ENCODE measurements around the gene PI16.
A peak's percentile ranks its signal among the peaks of the same experiment; 100 is the strongest.
"Not testable (repeated sequence)": the region's sequence is repeated elsewhere in the genome, so short reads cannot be mapped to it uniquely, and the experiment has no call there.

The PI16 gene

DNA sequence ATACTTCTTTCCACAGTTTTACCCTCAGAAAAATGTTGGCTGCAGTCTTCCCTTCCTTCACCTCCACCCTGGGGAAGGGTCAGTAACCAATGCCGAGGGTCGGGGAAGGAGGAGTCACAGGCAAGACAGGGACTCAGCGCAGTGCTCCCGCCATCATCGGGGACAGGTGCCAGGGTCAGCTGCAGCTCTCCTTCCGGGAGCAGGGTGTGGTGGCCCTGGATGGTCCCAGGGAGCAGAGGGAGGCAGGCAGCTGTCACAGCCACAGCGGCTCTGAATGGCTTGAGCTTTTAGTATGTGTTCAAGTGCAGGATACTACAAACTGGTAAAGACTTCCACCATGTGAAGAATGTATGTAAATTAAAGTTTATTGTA is 26.0 kb upstream of the PI16 start:
- DNase-seq (ENCODE audit: low spot score): no peak

DNA sequence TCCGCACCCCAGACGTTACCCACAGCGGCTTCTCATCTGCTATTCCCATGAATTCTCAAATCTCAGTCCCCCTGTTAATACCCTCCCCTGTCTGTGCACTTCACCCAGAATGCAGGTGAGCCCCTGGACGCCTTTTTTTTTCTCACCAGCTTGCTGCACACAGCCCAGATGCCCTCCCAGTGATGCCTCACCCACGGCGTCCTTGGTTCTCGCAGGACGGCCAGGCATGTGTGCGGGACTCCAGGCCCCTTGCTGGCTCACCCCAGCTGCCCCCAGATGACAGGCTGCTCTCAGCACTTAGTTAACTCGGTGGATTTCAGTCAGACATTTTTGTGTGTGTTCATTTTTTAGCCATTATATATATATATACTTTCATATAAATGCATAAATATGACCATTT is 25.4 kb upstream of the PI16 start:
- no peak for DNase-seq (ENCODE audit: low spot score)

DNA sequence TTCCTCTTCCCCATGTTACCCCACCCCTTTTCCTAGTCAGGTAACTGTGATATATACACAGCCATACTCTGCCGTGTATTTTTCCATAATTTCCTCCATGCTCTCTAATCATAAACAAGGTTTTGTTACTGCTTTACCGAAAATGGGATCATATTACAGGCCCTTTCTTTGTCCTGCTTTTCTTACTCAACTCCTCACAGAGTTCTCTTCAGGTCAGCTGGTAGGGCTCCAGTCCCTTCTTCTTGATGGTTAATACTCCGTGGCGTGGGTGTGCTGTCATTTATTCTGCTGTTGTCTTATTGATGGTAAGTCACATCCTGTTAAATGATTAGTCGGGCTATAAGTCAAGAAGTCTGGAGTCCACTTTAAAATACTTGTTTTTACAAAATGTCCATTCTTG is 24.9 kb upstream of the PI16 start:
- DNase-seq (ENCODE audit: low spot score): no peak

DNA sequence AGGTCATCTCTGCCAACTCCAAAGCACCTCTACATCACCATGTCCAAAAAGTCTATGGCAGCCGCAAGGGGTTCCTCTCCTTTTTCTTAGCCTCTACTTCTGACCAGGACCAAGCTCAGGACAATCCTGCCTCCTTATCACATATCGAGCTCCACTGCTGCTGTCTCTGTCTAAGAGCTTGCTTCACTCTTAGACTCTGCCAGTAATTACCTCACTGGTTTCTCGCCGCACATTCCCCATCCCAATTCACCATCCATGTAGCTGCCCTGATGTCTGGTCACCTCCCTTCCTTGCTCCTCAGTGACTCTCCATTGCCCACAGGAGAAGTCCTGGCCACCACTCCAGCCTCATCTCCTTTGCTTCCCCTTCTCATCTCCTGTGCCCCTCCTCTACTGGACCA is 24.1 kb upstream of the PI16 start:
- DNase-seq (ENCODE audit: low spot score): no peak

DNA sequence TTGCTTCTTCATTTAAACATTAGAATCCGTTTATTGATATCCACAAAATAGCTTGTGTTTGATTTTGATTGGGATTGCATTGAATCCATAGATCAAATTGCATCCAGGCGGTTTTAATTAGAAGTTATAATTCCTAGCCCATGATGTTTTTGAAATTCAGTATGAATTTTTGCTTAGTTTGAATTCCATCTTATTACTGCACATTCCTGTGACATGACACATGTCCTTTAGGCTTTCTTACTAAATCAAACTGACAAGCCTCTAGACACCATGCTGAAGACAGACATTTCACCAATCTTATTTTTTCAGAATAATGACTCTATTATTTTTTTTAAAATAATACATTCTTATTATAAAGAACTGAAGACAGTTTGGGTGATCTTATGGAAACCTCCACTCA is 21.4 kb upstream of the PI16 start:
- DNase-seq (ENCODE audit: low spot score): no peak

DNA sequence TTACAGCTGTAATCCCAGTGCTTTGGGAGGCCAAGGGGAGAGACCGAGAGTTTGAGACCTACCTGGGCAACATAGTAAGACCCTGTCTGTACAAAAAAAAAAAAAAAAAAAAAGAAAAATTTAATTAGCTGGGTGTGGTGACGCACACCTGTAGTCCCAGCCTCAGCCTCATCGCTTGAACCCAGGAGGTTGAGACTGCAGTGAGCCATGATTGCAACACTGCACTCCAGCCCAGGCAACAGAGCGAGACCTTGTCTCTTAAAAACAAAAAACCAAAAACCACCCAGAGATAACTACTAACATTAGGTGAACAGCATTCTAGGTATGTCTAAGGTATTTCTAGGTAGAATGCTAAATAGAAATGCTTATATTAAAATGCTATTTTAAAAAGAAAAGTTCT is 21.0 kb upstream of the PI16 start:
- DNase-seq (ENCODE audit: low spot score): no peak

DNA sequence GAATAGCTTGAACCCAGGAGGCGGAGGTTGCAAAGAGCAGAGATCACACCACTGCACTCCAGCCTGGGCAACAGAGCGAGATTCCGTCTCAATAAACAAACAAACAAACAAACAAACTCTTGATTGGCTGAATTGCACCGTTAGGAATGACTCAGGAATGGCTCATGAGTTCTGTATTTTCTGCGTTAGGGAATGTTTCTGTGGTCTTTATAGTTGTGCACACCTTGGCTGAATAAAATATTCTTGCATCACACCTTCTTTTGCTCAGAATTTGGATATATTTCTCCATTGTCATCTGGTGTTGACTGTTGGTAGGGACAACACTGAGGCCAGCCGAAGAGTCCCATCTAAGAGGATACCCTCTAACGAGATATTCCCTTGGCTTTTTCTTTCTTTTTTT is 19.6 kb upstream of the PI16 start:
- no peak for DNase-seq (ENCODE audit: low spot score)

DNA sequence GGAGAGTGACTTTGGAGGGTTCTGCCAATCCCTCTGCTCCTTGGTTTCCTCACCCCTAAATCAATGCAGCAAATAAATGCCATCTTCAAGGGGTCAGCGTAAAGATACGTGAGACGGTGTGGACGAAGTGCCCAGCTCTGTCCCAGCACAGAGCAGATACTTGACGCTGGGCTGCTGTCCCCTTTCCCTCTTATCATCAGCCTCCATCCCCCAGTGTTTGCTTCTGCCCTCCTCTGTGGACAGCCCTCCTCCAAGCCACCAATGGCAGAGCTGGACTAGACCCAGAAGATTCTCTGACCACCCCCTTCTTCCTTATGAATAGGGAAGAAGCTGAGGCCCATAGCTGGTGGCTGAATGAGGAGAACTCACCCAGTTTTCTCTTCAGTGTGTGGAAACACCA is 17.7 kb upstream of the PI16 start:
- DNase-seq (ENCODE audit: low spot score): no peak

DNA sequence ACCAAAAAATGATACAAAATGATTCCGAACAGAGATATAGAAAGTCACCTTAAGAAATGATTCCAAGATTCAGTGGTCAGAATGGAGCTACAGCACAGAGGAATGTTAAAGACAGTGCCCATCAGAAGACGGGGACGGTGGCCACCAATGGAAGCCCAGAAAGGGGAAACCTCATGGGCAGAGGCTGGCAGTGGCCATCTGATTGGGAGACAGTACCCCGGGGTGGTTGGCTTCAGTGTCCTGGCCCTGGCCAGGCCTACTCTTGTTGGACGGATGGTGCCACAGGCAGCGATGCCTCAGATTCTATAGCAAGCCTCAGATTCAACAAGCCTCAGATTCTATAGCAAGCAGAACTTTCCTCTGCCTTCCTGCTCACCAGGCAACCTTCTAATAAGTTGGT is 16.6 kb upstream of the PI16 start:
- DNase-seq (ENCODE audit: low spot score): no peak

DNA sequence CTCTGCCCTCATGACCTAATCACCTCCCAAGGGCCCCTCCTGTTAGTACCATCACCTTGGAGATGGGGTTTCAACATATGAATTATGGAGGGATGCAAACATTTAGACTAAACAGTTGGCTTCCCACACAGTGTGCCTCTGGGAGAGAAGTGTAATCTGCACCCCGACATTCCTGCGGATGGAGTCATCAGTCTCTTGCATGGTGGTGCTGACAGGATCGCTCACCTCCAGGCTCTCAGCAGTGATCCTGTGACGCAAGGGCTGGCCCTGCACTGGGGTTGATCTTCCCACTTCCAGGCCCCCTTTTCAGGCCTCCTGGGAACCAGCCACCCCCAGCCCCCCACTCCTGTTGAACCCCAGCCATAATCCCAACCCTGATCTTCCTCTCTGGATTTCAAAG is 16.0 kb upstream of the PI16 start:
- DNase-seq (ENCODE audit: low spot score): no peak

DNA sequence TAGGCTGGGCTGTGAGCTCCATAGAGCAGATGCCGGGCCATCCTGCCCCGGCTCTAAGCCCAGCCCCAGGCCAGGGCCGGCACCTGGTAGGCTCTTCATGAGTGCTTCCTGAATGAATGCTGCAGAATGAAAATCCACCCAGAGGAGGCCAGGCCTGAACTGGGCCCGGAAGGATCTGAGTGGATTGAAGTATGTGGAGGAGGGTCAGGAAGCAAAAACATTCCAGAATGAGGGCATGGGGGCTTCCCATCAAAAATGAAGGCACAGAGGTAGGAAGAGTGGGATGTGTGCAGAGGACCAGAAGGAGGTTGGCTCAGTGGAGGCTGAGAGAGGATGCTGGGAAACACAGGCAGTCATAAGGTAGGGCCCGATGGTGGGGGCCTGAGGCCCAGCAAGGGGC is 15.5 kb upstream of the PI16 start:
- DNase-seq (ENCODE audit: low spot score): not testable (repeated sequence)

DNA sequence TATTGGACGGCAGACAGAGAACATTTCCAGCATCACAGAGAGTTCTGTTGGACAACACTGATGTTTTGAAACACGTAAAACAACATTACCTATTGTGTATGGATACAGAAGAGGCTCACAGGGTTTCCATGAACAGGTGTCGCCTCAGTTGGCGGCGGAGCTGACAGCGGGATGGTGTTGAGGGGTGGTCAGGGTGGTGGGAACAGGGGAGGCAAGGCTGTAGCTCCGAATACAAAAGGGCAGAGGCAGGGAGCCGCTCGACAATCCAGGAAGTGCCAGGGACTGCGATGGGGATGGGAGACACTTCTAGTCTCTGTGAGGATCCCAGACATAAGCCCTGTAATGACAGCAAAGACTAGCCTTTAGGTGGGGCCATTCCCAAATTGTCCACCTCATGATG is 14.5 kb upstream of the PI16 start:
- DNase-seq (ENCODE audit: low spot score): no peak

DNA sequence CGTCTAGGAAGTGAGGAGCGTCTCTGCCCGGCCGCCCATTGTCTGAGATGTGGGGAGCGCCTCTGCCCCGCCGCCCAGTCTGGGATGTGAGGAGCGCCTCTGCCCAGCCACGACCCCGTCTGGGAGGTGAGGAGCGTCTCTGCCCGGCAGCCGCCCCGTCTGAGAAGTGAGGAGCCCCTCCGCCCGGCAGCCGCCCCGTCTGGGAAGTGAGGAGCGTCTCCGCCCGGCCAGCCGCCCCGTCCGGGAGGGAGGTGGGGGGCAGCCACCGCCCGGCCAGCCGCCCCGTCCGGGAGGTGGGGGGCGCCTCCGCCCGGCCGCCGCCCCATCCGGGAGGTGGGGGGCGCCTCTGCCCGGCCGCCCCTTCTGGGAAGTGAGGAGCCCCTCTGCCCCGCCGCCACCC is 13.0 kb upstream of the PI16 start:
- not testable (repeated sequence) for DNase-seq (ENCODE audit: low spot score)

DNA sequence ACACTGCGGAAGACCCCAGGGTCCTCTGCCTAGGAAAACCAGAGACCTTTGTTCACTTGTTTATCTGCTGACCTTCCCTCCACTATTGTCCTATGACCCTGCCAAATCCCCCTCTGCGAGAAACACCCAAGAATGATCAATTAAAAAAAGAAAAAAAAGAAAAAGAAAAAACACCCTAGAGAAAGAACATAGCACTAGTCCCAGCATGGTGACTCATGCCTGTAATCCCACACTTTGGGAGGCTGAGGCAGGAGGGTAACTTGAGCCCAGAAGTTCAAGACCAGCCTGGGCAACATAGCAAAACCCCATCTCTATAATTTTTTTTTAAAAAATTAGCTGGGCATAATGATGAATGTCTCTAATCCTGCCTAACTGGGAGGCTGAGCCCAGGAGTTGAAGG is 12.2 kb upstream of the PI16 start:
- DNase-seq (ENCODE audit: low spot score): not testable (repeated sequence)

DNA sequence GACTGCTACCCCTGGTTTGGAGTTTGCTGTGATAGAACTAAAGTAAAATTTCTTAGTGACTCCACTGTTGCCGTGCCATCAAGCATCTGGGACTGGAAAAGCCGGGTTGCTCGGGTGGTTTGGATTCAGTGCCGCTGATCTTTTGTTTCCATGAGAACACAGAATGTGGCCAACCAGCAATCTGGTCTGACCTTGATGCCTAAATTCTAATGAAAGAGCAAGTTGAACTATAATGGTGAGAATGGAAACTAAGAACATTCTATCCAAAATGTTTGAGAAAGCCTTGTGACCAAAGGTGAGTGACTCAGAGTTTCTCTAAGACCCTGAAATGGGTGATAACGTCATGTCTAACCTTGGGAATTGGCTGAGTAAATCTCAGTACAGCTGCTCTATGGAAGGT is 9.9 kb upstream of the PI16 start:
- no peak for DNase-seq (ENCODE audit: low spot score)

DNA sequence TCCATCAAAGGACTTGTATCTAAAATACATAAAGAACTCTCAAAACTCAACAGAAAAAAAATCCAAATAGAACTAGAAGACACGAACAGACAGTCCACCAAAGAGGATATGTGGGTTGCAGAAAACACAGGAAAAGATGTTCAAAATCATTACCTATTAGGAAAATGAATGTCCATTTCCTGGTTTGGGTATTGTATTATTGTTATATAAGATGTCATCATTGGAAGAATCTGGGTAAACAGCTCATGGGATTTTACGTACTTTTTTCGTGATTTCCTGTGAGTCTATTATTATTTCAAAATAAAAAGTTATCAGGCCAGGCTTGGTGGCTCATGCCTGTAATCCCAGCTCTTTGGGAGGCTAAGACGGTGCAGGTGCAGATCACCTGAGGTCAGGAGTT is 9.2 kb upstream of the PI16 start:
- DNase-seq (ENCODE audit: low spot score): no peak

DNA sequence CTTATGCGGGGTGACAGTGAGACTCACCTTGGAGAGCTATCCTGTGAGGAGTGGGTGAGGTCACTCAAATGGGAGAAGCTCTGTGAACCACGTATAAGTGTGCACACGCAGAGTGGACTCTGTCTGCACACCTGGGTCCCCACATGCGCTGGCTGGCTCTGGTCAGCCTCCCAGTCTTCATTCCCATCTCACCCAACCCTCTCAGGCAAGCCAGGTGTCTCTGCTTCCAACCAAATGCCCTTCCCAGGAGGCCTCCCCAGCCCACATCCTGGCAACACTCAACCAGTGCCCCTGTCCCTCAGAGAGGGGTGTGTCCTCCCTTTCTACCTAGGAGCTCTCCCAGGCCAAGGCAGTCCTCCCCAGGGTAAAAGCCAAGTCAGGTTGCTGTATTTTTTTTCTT is 8.0 kb upstream of the PI16 start:
- no peak for DNase-seq (ENCODE audit: low spot score)

DNA sequence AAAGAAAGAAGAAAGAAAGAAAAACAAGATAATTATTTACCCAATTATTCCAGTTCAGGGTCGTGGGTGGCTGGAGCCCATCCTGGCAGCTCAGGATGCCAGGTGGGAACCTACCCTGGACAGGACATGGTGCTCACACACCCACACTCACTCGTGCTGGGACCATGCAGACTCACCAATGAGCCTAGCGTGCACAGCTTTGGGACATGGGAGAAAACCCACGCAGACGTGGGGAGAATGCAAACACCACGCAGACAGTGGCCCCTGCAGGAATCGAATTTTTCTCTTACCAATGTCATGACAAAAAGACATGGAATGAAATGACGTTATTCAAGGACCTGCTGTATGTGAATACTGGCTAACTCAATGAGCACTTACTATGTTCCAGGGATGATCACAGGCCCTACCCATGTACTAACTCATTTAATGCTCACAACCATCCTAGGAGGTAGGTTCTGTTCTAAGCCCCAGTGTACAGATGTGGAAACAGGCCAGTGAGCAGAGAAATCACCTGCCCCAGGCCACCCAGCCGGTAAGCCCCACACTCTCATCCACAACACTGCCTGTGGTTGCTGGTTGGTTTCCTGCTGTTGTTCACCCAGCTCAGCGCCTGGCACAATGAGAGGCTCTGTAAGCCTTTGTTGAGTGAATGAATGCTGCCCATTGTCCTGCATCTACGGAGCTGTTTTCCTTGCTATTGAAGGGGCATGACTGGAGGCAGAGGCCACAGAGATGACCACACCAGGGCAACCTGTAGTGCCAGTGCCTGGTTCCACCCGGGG is 6.8 kb upstream of the PI16 start:
- DNase-seq (ENCODE audit: low spot score): peak; percentile 65

DNA sequence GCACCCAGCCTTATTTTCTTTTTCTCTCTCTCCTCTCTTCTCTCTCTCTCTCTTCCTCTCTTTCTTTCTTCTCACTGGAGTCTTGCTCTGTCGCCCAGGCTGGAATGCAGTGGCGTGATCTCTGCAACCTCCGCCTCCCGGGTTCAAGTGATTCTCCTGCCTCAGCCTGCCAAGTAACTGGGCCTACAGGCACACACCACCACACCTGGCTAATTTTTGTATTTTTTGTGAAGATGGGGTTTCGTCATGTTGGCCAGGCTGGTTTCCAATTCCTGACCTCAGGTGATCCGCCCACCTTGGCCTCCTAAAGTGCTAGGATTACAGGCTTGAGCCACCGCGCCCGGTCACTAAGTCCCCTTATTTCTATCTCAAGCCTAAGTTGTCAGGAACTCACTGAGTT is 5.5 kb upstream of the PI16 start:
- DNase-seq (ENCODE audit: low spot score): not testable (repeated sequence)

DNA sequence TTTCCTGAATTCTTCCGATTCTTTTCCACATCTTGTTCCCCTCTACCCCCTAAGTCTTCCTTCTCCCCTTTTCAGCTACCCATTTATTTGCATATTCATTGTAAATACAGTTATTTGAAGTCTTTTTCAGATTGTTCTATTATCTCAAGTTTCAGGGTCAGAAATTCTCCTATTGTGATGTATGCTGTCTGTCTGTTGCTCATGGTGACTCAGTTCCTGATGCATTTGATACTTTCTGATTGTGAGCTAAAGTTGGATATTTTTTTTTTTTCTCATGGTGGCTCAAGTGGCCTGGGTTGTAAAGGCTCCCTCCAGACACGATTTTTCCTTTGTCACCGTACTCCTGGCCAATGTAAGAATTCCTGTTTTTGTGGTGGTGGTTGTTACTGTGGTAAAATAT is 4.9 kb upstream of the PI16 start:
- DNase-seq (ENCODE audit: low spot score): no peak

DNA sequence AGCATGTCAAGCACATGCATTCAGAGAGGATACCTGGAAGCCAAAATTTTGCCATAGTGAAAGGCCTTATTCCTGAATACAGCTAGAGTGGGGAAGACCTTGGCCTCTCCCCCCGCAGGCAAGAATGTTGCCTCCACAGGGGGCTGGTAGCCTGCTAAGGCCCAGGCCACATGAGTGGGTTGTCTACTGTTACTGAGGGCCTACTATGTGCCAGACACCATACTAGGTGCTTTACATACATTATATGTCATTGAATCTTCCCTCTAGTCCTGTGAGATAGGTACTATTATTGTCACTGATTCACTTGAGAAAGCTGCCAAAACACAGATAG is 642 bp upstream of the PI16 start:
- no peak for DNase-seq (ENCODE audit: low spot score)

DNA sequence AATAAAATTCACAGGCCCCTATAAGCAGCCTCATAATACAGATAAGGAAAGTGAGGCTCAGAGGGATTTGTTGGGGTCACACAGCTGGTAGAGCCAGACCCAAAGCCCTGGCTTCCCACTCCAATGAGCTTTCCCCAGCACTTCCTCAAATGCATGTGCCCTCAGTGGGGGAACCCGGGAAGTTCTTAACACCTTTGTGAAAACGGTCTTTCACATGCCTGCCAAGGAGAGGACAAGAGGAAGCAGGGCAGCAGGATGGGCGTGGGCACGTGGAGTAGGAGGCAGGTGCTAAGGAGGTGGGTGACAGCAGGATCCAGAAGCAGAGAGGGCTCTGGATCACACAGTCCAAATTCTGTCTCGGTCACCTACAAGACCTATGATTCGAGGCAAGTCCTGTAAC is 598 bp downstream of the PI16 start:
- DNase-seq (ENCODE audit: low spot score): no peak

DNA sequence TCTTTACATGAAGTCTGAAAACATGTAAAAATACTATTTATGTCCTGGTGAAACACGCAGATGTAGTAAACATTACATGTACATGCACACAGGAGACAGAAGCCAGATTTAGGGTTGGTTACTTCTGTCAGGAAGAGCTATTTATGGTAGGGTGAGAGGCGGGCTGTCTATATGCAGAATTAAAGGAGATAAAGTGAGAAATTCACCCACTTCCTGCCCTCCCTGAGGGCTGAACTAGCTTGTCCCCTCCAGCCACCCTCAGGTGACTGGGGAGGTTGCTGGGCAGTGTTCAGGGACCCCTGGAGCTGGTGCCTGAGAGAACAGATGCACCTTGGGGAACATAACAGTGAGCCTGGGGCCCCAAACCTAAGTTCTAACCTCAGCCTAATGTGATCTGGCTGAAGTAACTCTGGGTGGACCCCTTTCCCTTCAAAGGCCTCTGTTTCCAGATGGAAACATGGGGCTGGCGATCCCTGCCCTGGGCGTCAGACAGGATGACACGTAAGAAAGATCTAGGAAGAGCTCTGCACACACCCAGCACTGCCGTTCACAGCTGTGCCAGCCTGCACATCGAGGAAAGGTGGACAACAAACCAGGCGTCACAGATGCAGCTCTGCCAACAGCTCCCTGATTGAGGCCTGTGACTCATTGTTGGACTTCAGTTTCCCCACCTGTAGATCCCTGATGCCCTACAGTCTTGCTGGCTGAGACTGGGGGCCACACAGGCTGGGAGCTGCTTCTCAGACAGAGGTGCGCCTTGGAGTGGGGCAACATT is 1.3 kb downstream of the PI16 start:
- DNase-seq (ENCODE audit: low spot score): no peak

DNA sequence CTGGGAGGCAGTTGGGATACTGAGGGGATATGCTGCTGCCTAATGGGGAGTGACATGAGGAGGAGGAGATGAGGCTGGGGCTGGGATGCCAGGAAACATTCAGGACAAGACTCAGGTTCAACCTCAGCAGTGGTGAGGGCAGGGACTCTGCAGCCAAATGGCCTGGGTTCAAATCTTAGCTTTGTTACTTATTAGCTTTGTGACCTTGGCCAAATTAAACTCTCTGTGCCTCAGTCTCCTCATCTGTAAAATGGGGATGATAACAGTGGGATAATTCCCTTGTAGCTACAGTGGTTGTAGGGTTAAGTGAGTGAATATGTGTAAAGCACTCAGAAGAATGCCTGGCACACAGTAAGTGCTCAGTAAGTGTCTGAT is 1.9 kb downstream of the PI16 start:
- DNase-seq (ENCODE audit: low spot score): no peak

Data from CD4-positive, alpha-beta T cell treated with Interleukin-6 at 100 ng/mL for 8 hours (primary cell).